NT2/D1 (cell line): ENCODE data around the gene KCNE2.

Experiments used
- SUZ12 ChIP-seq: IDR thresholded peaks from 2 replicates; pipeline ENCODE4 v1.6.1; 2011; ENCODE audit not compliant: insufficient read length, insufficient read depth; ENCODE audit errors: extremely low read depth
- YY1 ChIP-seq: IDR thresholded peaks from 2 replicates; pipeline ENCODE4 v1.6.1; 2011; ENCODE audit not compliant: insufficient read length, insufficient read depth
- ZNF274 ChIP-seq: IDR thresholded peaks from 2 replicates; pipeline ENCODE4 v1.6.1; 2011; ENCODE audit warnings: mild to moderate bottlenecking, low read depth, low read length

- TF ChIP-seq YY1 = no peak
- TF ChIP-seq SUZ12 = no peak
- TF ChIP-seq ZNF274 = no peak
These were observed 4.9 kb upstream of the KCNE2 start for GRCh38 chr21:34358866-34359265.
